Aorta (tissue), 5 donors: ENCODE results near the gene DGKB. TPM values are rescaled to one million over a fixed set of nuclear protein-coding genes. Genes with fewer than 3 reads are reported as not detected.
"Not testable (repeated sequence)": the region's sequence is repeated elsewhere in the genome, so short reads cannot be mapped to it uniquely, and the experiment has no call there.

Experiments used
- ATAC-seq: fragments of 200-7000 bp; cut with Tn5 transposase; one replicate; pipeline ENCODE4 v1.9.1; 2022; ENCODE audit warnings: moderate library complexity; ENCODE audit not compliant: low FRiP score
- DNase-seq, 2 donors: peaks; one replicate each; pipeline ENCODE4 v3.0.0-alpha.2; 2020
- H3K27ac ChIP-seq, 2 donors: one replicate each; pipeline ENCODE4 v1.5.1; 2013; ENCODE audit warnings: low read length in 2 of 2, mild to moderate bottlenecking in 2 of 2, moderate library complexity in 2 of 2, control low read depth in 1 of 2, inconsistent platforms in 1 of 2, low read depth in 1 of 2
- H3K27me3 ChIP-seq, 2 donors: one replicate each; pipeline ENCODE4 v1.6.1; 2013; ENCODE audit warnings: control low read depth in 1 of 2, low read length in 1 of 2, mild to moderate bottlenecking in 1 of 2, moderate library complexity in 1 of 2; ENCODE audit not compliant: insufficient read depth in 2 of 2, control insufficient read depth in 1 of 2
- H3K36me3 ChIP-seq, 2 donors: one replicate each; pipeline ENCODE4 v1.6.1; 2013; ENCODE audit warnings: control low read depth in 1 of 2, low read length in 1 of 2, mild to moderate bottlenecking in 1 of 2; ENCODE audit not compliant: insufficient read depth in 2 of 2, control insufficient read depth in 1 of 2
- H3K4me1 ChIP-seq, 2 donors: one replicate each; pipeline ENCODE4 v1.6.1; 2013; ENCODE audit warnings: low read length in 2 of 2, control low read depth in 1 of 2, mild to moderate bottlenecking in 1 of 2, moderate library complexity in 1 of 2; ENCODE audit not compliant: insufficient read depth in 2 of 2, control insufficient read depth in 1 of 2
- H3K4me3 ChIP-seq, 2 donors: one replicate each; pipeline ENCODE4 v1.5.1; 2013; ENCODE audit warnings: low read length in 2 of 2, control low read depth in 1 of 2, mild to moderate bottlenecking in 1 of 2
- H3K9me3 ChIP-seq: one replicate; pipeline ENCODE4 v1.6.1; 2013; ENCODE audit warnings: mild to moderate bottlenecking, low read length; ENCODE audit not compliant: control insufficient read depth
- WGBS, 2 donors: extraction: QIAGEN DNeasy Blood & Tissue Kit; methylation state at CpG; one replicate each; pipeline ENCODE4 v1.1.7; 2013; 5-methylcytosine and 5-hydroxymethylcytosine counted together
- intact Hi-C, 2 donors: fragments of 100-400 bp; cut with DNase I; formaldehyde crosslinking; loops; one replicate each; pipeline versions ENCODE4 v1.14.2 to v1.15.0; 2022
- polyA plus RNA-seq, 2 donors: library from polyadenylated mRNA; stranded (reverse); fragments of 200-250 nt; gene quantifications; one replicate each; pipeline ENCODE4 v1.2.3, GENCODE V29; 2013
- total RNA-seq, 2 donors: library from RNA; stranded (reverse); fragmentation: NEBNext Ultra II Directional; extraction: Animal tissue kit (Norgen Biotek cat#: 25700); gene quantifications; one replicate each; pipeline ENCODE4 v1.2.1, GENCODE V29; 2021
- donor health status: healthy with polysubstance abuse.
- donor health status: Bipolar disorder and iron deficiency.
- donor health status: DM: no; HTN: no; CAD: no.
- donor health status: DM: no; HTN: no; CAD: no.
- donor health status: DM: yes; HTN: yes; CAD: no.

Gene DGKB
- total and polyA plus RNA-seq, 4 donors, result 0.96 to 1.1 TPM; not detected in 2

- H3K36me3 ChIP-seq, H3K4me3 ChIP-seq, ATAC-seq, DNase-seq, H3K27ac ChIP-seq, H3K9me3 ChIP-seq, intact Hi-C loops, H3K27me3 ChIP-seq, H3K4me1 ChIP-seq: not testable (repeated sequence)
- 57 to 61% methylated on average over 3 of the region's 3 CpGs for WGBS, 2 donors
These were observed 440.8 kb downstream of the DGKB start for GRCh38 chr7:14461716-14462115.

- not testable (repeated sequence) for H3K9me3 ChIP-seq
- intact Hi-C loops, result loop anchor here in 1 of 2 donors (10.0 kb wide), 1 partner anchor 1174 kb away; no protein-coding TSS in a partner anchor
These were observed 443.7 kb downstream of the DGKB start for GRCh38 chr7:14458846-14459245.

DNA sequence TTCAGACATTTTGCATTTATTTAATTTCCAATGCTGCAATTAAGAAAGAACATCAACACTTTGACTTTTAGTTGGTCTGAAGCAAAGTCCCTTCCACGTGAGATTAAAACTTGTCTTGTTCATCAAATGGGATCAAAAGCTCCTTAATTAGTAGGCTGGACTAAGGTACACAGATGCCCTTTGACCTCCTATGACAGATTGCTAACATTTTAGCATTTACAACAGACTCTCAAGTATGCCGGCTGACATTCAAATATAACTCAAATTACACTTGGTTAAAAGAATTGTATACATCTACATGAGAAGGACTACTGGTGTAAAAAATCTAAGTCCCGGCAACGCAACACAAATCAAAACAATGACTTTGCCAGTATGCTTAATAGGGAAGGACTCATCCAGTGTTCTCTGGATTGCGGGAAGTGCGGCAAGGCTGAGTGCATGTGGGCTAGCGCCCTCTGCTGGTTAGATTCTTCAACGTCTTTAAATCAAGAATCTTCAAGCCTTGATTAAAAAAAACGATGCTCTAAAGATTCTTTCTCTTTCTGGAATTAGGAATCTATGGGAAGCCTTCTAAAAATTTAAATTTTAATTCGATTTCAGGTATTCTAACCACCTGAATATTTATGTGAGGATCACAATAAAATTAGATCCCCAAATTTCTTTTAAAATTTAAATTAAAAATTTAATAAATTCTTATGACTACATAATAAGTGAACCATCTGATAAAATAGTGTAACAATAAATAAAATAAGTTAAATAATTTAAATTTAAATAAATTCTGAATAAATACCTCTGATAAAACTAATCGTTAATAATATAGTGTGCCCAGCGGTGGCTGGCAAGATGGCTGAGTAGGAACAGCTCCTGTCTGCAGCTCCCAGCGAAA, 444.7 kb downstream of the DGKB start:
- H3K4me1 ChIP-seq, result no peaks in the 10 kb centered on the region
- 26 to 27% methylated on average over 13 of the region's 13 CpGs for WGBS, 2 donors
- no peak overlapping the region for H3K27ac ChIP-seq
- H3K27me3 ChIP-seq, result no peaks in the 10 kb centered on the region
- H3K4me3 ChIP-seq, result no peak overlapping the region
- ATAC-seq (peak; percentile 81), DNase-seq (peak; percentile 61 to 74)
- H3K9me3 ChIP-seq, result no peaks in the 10 kb centered on the region
- H3K36me3 ChIP-seq, result no peaks in the 10 kb centered on the region
- intact Hi-C loops, result loop anchor here in 1 of 2 donors (10.0 kb wide), 1 partner anchor 1173 kb away; no protein-coding TSS in a partner anchor

More at GRCh38 chr7:14458846-14459245, 443.7 kb downstream of the DGKB start:
- H3K36me3 ChIP-seq, DNase-seq, ATAC-seq, H3K4me1 ChIP-seq, H3K27ac ChIP-seq, H3K27me3 ChIP-seq, H3K4me3 ChIP-seq: not testable (repeated sequence)
- WGBS, 2 donors, result 85 to 89% methylated on average over 7 of the region's 7 CpGs

DNA sequence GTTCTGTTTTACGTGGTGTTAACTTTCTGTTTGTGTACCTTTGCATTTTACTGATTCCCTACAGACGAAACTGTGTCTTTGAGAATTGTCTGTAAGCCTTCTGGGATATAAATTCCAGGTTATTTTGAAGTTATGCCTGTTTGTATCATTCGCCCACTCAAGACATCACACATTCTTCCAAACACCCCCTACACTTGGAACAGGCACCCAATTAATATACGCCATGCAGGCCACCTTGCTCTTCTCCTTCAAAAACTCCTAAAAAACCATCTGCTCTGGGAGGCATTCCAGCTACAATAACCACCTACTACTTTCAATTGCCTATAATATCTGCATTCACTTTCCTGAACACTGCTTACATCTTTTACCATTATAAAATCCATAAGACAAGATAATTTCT, 453.3 kb downstream of the DGKB start:
- DNase-seq (no peak), ATAC-seq (no peak)
- Histone ChIP-seq H3K27ac (no peak overlapping the region), H3K4me3 (no peak overlapping the region), H3K4me1 (no peaks in the 10 kb centered on the region), H3K9me3 (no peaks in the 10 kb centered on the region), H3K27me3 (no peaks in the 10 kb centered on the region), H3K36me3 (no peaks in the 10 kb centered on the region)
- intact Hi-C loops, result no loop called here
- 83 to 92% methylated on average over 4 of the region's 4 CpGs for WGBS, 2 donors

DNA sequence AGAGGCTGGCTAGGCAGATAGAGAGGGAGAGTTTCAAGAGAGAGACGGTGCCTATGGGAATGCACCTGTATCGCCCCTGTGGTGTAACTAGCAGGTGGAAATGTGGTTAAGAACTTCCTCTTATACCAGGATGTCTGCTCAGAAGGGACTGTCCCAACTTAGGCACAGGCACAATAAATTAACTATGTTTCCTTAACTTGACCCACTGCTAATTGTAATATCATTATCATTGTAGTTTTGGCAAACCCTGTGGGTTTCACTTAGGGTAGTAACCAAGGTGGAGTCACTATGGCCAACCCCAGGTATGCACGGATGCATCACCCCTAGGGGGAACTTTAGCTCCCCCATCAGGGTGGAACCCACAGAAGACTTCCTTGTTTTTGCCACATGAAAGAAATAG, 455.7 kb downstream of the DGKB start:
- no peaks in the 10 kb centered on the region for H3K9me3 ChIP-seq
- H3K27me3 ChIP-seq, result no peaks in the 10 kb centered on the region
- H3K4me3 ChIP-seq, result no peak overlapping the region
- WGBS, 2 donors, result 80 to 87% methylated on average over 3 of the region's 3 CpGs
- no peak overlapping the region for H3K27ac ChIP-seq
- DNase-seq, result no peak
- no peaks in the 10 kb centered on the region for H3K4me1 ChIP-seq
- H3K36me3 ChIP-seq, result no peaks in the 10 kb centered on the region
- ATAC-seq, result no peak
- intact Hi-C loops, result no loop called here

DNA sequence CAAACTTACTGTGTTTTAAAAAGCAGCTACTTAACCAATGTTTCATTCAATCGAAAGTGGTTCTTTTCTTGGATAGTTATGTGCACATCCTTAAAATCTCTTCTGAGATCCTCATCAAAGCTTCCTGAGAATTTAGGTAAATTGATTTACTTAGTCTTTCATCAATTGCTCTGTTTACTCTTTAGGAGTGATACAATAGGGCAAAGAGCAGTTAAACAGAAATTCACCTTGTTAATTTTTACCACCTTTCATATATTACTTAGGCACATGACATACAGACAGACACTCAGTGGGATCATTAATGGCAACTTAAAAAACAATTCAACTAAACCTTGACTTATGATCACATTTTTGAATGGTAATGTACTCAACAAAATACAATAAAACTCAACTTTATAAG, 456.3 kb downstream of the DGKB start:
- Histone ChIP-seq H3K27ac (no peak overlapping the region), H3K4me3 (no peak overlapping the region), H3K9me3 (no peaks in the 10 kb centered on the region), H3K36me3 (no peaks in the 10 kb centered on the region), H3K27me3 (no peaks in the 10 kb centered on the region), H3K4me1 (no peaks in the 10 kb centered on the region)
- intact Hi-C loops, result no loop called here
- ATAC-seq (no peak), DNase-seq (no peak)
- 91 to 93% methylated on average over 1 of the region's 1 CpG for WGBS, 2 donors

DNA sequence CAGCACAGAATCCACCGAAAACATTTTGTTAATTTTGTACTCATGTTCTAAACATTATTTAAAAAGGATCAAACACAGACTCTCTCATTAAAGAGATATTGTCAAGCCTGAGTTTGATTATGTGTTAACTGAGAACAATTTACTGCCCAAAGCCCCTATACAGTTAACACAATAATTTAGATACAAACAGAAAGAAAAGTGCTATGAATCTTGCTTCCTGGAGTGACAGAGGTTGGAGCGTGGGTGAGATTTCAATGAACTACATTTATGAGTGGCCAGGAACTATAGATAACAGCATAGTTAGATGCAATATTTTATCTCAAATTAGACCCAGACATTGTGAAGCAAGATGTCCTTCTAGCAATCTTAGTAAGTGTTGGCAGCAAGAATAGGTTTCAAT, 464.2 kb downstream of the DGKB start:
- Histone ChIP-seq H3K4me3 (no peak overlapping the region), H3K9me3 (no peaks in the 10 kb centered on the region), H3K36me3 (no peaks in the 10 kb centered on the region), H3K4me1 (no peaks in the 10 kb centered on the region), H3K27ac (no peak overlapping the region), H3K27me3 (no peaks in the 10 kb centered on the region)
- intact Hi-C loops, result no loop called here
- 78 to 81% methylated on average over 2 of the region's 2 CpGs for WGBS, 2 donors
- no peak for DNase-seq
- no peak for ATAC-seq

GRCh38 chr7:14436878-14437277, 465.7 kb downstream of the DGKB start:
- Histone ChIP-seq H3K4me3 (no peak overlapping the region), H3K4me1 (no peaks in the 10 kb centered on the region), H3K36me3 (no peaks in the 10 kb centered on the region), H3K27ac (no peak overlapping the region), H3K27me3 (no peaks in the 10 kb centered on the region), H3K9me3 (no peaks in the 10 kb centered on the region)
- DNase-seq (no peak), ATAC-seq (no peak)
- intact Hi-C loops, result no loop called here
- 31 to 46% methylated on average over 2 of the region's 2 CpGs for WGBS, 2 donors

DNA sequence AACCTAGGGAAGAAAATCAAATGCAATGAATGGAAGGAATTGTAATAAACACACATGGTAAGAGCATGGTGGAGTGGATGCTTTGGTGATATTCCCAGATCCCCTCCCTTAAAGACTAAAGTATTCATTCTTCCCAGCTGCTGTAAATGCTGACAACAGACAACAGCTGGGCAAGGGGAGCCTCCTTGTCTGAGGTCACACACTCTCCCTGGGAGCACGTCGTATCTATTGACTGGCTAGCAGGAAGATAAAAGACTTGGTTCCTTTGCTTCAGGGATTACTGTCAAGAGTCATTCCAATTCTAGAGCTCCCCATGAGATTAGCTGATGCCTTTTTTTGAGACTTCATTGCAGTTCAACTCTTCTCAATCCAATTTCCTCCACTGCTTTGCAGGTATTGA, 469.6 kb downstream of the DGKB start:
- Histone ChIP-seq H3K4me1 (no peaks in the 10 kb centered on the region), H3K27me3 (no peaks in the 10 kb centered on the region), H3K9me3 (no peaks in the 10 kb centered on the region), H3K36me3 (no peaks in the 10 kb centered on the region), H3K27ac (no peak overlapping the region), H3K4me3 (no peak overlapping the region)
- WGBS, 2 donors, result 53 to 59% methylated on average over 2 of the region's 2 CpGs
- DNase-seq, result no peak
- no peak for ATAC-seq
- intact Hi-C loops, result no loop called here
